ENCODE data around the gene DNAJC17. TPM values are rescaled to one million over a fixed set of nuclear protein-coding genes. Genes with fewer than 3 reads are reported as not detected.

DNAJC17 gene
- total RNA-seq, 1 donor from 2014 or later: 55.6 TPM

GRCh38 chr15:40744815-40745152 lies 62.5 kb downstream of the DNAJC17 start:
- peaks cover 22% of the 10 kb centered on the region for H3K36me3 Mint-ChIP-seq (ENCODE audit: low read depth, unreplicated experiment)
- TF ChIP-seq, protein P1, sequence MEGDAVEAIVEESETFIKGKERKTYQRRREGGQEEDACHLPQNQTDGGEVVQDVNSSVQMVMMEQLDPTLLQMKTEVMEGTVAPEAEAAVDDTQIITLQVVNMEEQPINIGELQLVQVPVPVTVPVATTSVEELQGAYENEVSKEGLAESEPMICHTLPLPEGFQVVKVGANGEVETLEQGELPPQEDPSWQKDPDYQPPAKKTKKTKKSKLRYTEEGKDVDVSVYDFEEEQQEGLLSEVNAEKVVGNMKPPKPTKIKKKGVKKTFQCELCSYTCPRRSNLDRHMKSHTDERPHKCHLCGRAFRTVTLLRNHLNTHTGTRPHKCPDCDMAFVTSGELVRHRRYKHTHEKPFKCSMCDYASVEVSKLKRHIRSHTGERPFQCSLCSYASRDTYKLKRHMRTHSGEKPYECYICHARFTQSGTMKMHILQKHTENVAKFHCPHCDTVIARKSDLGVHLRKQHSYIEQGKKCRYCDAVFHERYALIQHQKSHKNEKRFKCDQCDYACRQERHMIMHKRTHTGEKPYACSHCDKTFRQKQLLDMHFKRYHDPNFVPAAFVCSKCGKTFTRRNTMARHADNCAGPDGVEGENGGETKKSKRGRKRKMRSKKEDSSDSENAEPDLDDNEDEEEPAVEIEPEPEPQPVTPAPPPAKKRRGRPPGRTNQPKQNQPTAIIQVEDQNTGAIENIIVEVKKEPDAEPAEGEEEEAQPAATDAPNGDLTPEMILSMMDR (IDR thresholded peaks at IDR 0.05; ENCODE audit: unreplicated experiment): no peak
- H3K4me1 Mint-ChIP-seq (ENCODE audit: unreplicated experiment): peaks cover 2% of the 10 kb centered on the region
- H3K27me3 Mint-ChIP-seq (ENCODE audit: unreplicated experiment): peaks cover 3% of the 10 kb centered on the region
- no peak for DNase-seq (ENCODE audit: low spot score)
- no peak overlapping the region for H3K27ac Mint-ChIP-seq (ENCODE audit: unreplicated experiment)
- H3K9me3 Mint-ChIP-seq (ENCODE audit: unreplicated experiment): no peaks in the 10 kb centered on the region
- no peak overlapping the region for H3K4me3 Mint-ChIP-seq (ENCODE audit: unreplicated experiment)

GRCh38 chr15:40743921-40744814 lies 63.1 kb downstream of the DNAJC17 start:
- no peak overlapping the region for H3K27ac Mint-ChIP-seq (ENCODE audit: unreplicated experiment)
- DNase-seq (ENCODE audit: low spot score): no peak
- TF ChIP-seq, protein P1 (IDR thresholded peaks at IDR 0.05; ENCODE audit: unreplicated experiment): no peak
- H3K36me3 Mint-ChIP-seq (ENCODE audit: low read depth, unreplicated experiment): peaks cover 23% of the 10 kb centered on the region
- H3K4me1 Mint-ChIP-seq (ENCODE audit: unreplicated experiment): peaks cover 5% of the 10 kb centered on the region
- H3K27me3 Mint-ChIP-seq (ENCODE audit: unreplicated experiment): peaks cover 3% of the 10 kb centered on the region
- H3K4me3 Mint-ChIP-seq (ENCODE audit: unreplicated experiment): no peak overlapping the region
- H3K9me3 Mint-ChIP-seq (ENCODE audit: unreplicated experiment): no peaks in the 10 kb centered on the region

DNA sequence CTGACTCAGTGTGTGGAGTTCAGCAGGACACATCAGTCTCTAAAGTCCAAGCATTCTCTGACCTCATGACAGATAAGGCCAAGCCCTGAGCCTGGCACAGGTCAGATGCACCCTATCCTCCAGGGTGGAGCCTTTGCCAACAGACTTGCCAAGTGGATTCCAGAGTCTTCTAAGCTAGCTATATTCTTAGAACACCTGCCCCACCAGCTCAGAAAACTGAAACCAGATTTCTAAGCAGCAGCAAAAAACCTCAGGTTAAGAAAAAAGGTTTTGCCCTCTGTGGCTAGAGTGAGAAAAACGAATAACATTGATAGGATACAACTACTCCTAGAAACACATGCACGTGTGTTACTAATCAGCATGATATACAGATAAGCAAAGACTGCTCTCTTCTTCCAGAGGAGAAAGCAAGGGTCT lies 63.8 kb downstream of the DNAJC17 start:
- no peak for DNase-seq (ENCODE audit: low spot score)
- Mint-ChIP-seq H3K4me1 (ENCODE audit: unreplicated experiment) (peaks cover 6% of the 10 kb centered on the region), H3K27ac (ENCODE audit: unreplicated experiment) (no peak overlapping the region), H3K27me3 (ENCODE audit: unreplicated experiment) (peaks cover 3% of the 10 kb centered on the region), H3K4me3 (ENCODE audit: unreplicated experiment) (no peak overlapping the region), H3K9me3 (ENCODE audit: unreplicated experiment) (no peaks in the 10 kb centered on the region), H3K36me3 (ENCODE audit: low read depth, unreplicated experiment) (peaks cover 29% of the 10 kb centered on the region)
- TF ChIP-seq, protein P1 (IDR thresholded peaks at IDR 0.05; ENCODE audit: unreplicated experiment): no peak

GRCh38 chr15:40739854-40740253 lies 67.4 kb downstream of the DNAJC17 start:
- DNase-seq (ENCODE audit: low spot score): no peak
- no peak overlapping the region for H3K27ac Mint-ChIP-seq (ENCODE audit: unreplicated experiment)
- H3K4me3 Mint-ChIP-seq (ENCODE audit: unreplicated experiment): no peak overlapping the region
- H3K9me3 Mint-ChIP-seq (ENCODE audit: unreplicated experiment): no peaks in the 10 kb centered on the region
- H3K36me3 Mint-ChIP-seq (ENCODE audit: low read depth, unreplicated experiment): peaks cover 18% of the 10 kb centered on the region
- TF ChIP-seq, protein P1 (IDR thresholded peaks at IDR 0.05; ENCODE audit: unreplicated experiment): no peak
- H3K4me1 Mint-ChIP-seq (ENCODE audit: unreplicated experiment): peaks cover 11% of the 10 kb centered on the region
- no peaks in the 10 kb centered on the region for H3K27me3 Mint-ChIP-seq (ENCODE audit: unreplicated experiment)

DNA sequence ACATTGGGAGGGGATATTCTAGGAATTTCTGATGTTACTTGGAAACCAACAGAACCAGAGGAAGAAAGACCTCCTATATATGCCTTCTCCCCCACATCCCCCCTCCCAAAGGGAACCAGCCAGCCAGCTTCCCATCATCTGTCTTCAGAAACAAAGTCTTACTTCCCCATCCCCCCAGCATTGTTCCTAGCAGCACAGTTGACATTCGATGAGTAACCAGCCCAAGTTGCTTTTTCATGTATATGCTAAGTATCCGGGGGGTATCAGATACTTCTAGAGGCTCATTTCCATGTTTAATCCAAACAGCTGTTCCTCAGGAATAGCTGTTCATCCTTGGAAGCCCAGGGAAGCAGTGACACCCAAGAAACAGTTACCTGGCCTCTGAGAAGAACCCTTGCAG lies 68.2 kb downstream of the DNAJC17 start:
- no peaks in the 10 kb centered on the region for H3K9me3 Mint-ChIP-seq (ENCODE audit: unreplicated experiment)
- H3K4me1 Mint-ChIP-seq (ENCODE audit: unreplicated experiment): peaks cover 11% of the 10 kb centered on the region
- no peak overlapping the region for H3K4me3 Mint-ChIP-seq (ENCODE audit: unreplicated experiment)
- no peak for DNase-seq (ENCODE audit: low spot score)
- H3K27me3 Mint-ChIP-seq (ENCODE audit: unreplicated experiment): no peaks in the 10 kb centered on the region
- no peak overlapping the region for H3K27ac Mint-ChIP-seq (ENCODE audit: unreplicated experiment)
- TF ChIP-seq, protein P1 (IDR thresholded peaks at IDR 0.05; ENCODE audit: unreplicated experiment): no peak
- peaks cover 18% of the 10 kb centered on the region for H3K36me3 Mint-ChIP-seq (ENCODE audit: low read depth, unreplicated experiment)
